IPS-NIHi7 (cell line): ENCODE results near the gene PRKAR1B.

Experiments used
- DNase-seq: peaks from one replicate; pipeline ENCODE4 v3.0.0; 2012; ENCODE audit warnings: mixed read lengths; ENCODE audit errors: extremely low spot score

PRKAR1B gene

GRCh38 chr7:572416-573268 is 154.4 kb downstream of the PRKAR1B start:
- DNase-seq, result peak; percentile 73

- DNase-seq, result no peak
These were observed 155.2 kb downstream of the PRKAR1B start for GRCh38 chr7:571718-572415.

DNA sequence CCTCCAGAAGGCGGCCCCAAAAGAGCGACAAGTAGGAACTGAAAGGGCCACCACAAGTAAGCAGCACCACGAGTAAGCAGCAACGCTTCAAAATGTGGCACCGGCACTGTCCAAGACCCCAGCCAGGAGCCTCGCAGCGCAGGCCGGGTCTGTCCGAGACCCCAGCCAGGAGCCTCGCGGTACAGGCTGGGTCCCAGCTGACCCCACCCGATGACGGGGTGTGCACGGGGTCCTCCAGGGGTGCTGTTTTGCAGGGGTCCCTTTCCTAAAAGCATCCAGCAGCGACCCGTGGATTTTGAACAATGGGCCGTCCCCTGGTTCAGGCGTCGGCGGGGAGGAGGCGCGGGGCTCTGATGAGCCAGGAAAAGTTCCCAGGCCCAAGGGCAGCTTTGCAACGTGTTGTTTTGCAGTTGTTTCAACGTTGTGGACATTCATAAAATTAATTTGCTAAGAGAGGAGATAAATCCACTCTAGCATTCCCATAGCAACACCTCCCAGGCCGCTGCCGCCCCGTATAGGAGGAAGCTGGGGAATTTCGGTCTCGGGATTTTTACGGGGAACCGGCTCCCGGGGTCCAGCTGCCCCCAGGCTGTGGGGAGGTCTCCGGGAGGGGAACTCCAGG is 155.9 kb downstream of the PRKAR1B start:
- DNase-seq, result no peak

DNA sequence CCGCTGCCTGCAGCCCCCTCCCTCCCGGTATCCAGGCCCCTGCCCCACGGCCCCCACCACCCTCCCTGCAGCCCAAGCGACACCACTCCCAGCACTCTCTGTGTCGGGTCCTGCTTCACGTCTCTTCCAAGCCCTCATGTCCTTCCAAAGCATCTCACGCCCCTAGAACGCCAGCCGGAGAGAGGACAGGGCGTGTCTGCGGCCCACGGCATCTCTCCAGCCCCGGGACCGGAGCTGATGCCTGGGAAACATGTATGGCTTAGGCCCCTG is 156.3 kb downstream of the PRKAR1B start:
- DNase-seq, result no peak

GRCh38 chr7:569996-570800 is 156.9 kb downstream of the PRKAR1B start:
- DNase-seq, result no peak

DNA sequence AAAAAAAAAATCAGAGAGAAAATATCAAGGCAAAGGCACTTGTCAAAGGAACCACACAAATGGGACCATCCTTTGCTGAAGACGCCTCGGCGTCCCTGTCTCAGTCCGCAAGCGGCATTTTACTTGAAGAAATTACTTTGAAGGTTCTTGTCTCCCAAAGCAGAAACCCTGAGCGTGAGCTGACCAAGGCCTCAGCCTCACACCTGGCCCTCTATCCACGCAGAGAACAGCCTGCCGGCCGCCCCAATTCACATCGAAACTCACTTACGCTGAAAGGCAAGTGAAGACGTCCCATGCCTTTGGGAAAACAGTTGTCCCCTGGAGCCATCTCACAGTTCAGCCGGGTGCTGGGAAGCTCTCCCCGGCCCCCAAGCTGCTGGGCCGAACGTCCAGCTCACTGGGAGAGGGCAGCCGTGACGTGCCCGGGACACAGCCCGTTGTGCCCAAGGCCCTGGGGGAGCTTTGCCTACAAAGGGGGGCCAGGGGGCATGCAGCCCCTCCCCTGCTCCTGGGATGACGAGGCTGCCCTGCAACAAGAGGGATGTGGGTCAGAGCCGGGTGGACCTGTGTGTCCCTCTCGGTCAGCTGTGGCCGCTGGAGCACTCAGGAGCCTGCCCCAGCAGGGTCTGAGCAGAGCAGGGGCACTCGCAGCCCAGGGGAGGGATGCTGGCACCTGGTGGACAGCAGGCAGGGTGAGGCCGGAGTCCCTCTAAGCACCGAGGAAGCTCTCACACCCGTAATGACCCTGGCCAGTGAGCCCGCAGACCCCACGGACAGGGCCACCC is 157.8 kb downstream of the PRKAR1B start:
- DNase-seq, result no peak

- DNase-seq, result no peak
These were observed 158.8 kb downstream of the PRKAR1B start for GRCh38 chr7:568031-568951.

DNA sequence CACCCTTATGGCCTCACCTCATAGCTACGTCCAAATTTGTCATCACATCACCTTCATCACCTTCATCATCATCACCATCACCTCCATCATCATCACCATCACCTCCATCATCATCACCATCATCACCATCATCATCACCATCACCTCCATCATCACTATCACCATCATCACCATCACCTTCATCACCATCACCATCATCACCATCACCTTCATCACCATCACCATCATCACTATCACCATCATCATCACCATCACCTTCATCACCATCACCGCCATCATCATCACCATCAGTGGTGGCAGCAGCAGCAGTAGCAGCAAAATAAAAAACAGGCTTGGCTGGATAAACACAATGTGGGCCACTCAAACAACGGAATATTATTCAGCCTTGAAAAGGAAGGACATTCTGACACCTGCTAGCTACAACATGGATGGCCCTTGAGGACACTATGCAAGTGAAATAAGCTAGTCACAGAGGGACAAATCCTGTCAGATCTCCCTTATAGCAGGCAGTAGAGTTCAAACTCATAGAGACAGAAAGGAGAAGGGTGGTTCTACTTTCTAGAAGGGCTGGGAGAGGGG is 159.7 kb downstream of the PRKAR1B start:
- no peak for DNase-seq

GRCh38 chr7:566100-566499 is 161.0 kb downstream of the PRKAR1B start:
- no peak for DNase-seq

DNA sequence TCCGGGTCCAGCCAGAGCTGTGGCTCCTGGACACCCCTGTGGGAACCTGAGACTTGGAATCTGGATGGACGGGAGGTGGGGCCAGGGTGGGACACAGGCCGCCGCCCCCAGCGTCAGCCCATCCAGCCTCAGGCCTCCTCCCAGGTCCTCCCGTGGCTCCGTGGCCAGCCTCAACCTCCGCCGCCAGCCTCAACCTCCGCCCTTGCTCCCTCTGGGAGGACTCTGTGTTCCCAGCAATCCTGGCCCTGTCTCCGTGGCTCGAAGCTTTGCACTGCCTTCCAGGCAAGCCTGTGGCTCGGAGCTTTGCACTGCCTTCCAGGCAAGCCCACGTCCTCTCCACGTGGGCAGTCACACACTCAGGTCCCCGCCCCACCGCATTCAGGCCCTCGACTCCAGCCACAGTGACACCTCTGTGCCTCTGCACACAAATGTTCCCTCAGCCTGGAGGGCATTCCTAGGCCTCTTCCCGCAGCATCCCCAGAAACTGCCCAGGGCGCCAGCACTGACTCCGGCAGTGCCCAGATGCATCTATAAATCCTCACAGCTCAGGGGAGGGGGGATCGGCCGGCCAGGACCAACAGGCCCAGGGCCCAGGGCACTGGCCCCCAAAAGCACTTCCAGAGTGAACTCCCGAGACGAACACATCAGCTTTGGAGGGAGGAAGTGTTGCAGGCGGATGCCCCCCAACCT is 162.8 kb downstream of the PRKAR1B start:
- DNase-seq, result no peak

- no peak for DNase-seq
These were observed 163.4 kb downstream of the PRKAR1B start for GRCh38 chr7:563629-564170.

- DNase-seq, result no peak
These were observed 164.1 kb downstream of the PRKAR1B start for GRCh38 chr7:562789-563628.

DNA sequence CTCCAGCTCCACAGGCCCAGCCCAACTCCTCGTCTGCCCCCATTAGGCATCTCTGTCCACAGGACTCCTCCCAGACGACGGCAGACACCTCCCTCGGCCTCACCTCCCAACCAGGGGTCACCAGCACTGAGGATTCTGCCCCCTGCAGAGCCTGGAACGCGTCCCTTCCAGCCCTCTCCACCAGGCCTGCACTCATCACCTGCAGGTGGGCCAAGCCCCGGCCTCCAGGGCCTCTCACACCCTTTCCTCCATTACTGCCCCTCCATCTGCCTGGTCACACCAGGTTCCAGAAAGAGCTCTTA is 164.8 kb downstream of the PRKAR1B start:
- DNase-seq, result no peak

DNA sequence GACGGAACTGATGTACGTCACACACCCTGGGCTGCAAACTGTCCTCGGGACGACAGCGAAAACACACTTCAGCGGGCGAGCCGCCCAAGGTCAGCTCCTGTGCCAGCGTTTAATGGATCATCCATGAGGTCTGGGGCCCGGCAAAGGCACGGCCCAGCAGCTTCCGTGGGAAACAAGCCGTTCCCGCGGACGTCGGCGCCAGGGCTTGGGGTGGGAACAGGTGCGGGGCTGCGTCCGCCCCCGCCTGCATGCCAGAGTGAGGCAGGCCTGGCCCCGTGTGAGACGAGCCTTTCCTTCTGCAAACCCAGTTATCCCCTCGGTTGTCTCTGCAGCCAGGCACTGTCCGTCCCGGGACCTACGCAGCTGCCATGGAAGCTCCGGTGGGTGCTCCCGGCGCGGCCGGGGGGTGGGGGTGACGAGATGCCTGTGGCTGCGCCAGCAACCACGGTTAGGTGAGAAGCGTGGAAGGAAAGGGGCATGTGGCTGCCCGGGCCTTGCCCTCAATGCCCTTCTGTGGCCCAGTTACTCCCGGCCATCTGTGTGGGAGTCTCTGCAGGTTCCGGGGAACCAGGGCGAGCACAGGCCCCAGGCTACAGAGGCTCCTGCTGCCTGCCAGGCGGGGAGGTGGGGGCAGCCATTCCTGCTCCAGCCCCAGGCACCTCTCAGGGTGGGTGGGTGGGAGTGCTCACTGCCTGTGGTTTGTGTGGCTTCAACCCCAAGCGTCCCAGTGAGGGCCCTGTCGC is 165.3 kb downstream of the PRKAR1B start:
- DNase-seq, result no peak

DNA sequence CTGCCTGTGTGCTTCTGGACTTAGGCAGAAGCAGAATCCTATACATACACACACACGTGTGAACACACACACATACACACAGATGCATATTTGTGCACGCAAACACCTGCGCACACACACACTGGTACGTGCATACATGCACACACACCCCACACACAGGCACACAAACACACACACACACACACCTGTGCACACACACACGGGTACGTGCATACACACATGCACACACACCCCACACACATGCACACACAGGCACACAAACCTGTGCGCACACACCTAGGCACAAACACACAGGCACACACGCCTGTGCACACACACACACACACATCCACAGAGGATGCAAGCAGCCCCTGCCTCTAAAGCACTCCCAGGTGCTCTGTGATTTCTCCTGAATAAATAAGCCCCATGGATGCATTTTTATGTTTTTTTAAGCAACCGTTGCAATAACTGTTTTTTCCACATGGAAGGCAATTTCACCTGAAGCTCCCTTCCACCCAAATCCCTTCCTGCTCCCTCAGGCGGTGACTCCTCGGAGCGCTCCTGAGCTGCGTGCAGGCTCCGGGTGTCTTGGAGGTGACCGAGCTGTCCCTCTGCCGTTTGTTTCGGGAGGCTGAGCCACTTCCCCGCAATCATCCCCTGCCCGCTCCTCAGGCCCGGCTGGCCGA is 166.0 kb downstream of the PRKAR1B start:
- no peak for DNase-seq

DNA sequence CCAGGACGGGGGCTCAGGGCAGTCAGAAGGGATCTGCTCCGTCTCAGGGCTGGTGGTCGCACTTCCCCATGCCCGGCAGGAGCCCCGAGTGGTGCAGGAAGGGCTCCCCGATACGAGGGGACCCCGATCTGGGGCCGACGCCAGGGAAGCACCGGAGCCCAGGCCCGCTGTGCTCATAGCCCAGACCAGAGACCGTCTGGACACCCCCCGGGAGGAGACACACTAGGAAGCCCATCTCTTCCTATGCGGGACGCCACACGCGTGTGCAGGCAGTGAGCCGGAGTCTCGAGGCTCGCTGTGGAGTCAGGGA is 167.7 kb downstream of the PRKAR1B start:
- no peak for DNase-seq

- no peak for DNase-seq
These were observed 169.6 kb downstream of the PRKAR1B start for GRCh38 chr7:557558-557881.
